HCT116 (cell line): ENCODE results near the gene ZNF804A. TPM values are rescaled to one million over a fixed set of nuclear protein-coding genes. Genes with fewer than 3 reads are reported as not detected.

Source experiments
- ATAC-seq: fragments of 200-7000 bp; cut with Tn5 transposase; 2 replicates; pipeline ENCODE4 v1.9.1; 2020; ENCODE audit warnings: mild to moderate bottlenecking, moderate library complexity
- BruUV-seq: library from RNA; stranded (reverse); fragments of 400-500 nt; replicated peaks from 2 replicates; lab custom pipeline; 2021; lab: Mats Ljungman, UMichigan
- CTCF ChIA-PET: fragments of 300-600 bp; sonication (Branson Sonifier 250); formaldehyde crosslinking; loops from one replicate; lab custom pipeline; 2021; ENCODE audit warnings: antibody characterized with exemption; lab: Charles Lee
- POLR2A ChIA-PET: fragments of 300-600, 350-600 bp; sonication (Branson Sonifier 250); formaldehyde crosslinking; loops from one replicate; lab custom pipeline; 2021; ENCODE audit warnings: antibody characterized with exemption; lab: Charles Lee
- RAD21 ChIA-PET, 2 experiments: fragments of 300-600 bp; sonication (Branson Sonifier 250); formaldehyde crosslinking; loops; one replicate each; lab custom pipeline; 2023; ENCODE audit warnings: low total read pairs in 2 of 2; ENCODE audit not compliant: uncharacterized antibody in 2 of 2, unreplicated experiment in 2 of 2, low non-redundant PET in 1 of 2; lab: Charles Lee
- DNase-seq: peaks from one replicate; pipeline ENCODE4 v3.0.0-alpha.2; 2010; ENCODE audit warnings: low read depth, low spot score
- H2AFZ ChIP-seq: fragments of 200-600 bp; shearing (Covaris generic), sonication (generic); 2 replicates; pipeline ENCODE4 v1.6.1; 2017; ENCODE audit warnings: low read depth, mixed run types, mixed read lengths, antibody characterized with exemption, low read length; ENCODE audit not compliant: poor library complexity, severe bottlenecking
- H3K27ac ChIP-seq: 2 replicates; pipeline ENCODE4 v1.5.1; 2012; ENCODE audit warnings: low read depth, low read length
- H3K27me3 ChIP-seq: fragments of 200-600 bp; sonication (generic); 2 replicates; pipeline ENCODE4 v1.6.1; 2016; ENCODE audit warnings: mixed run types, low read length, mixed read lengths; ENCODE audit not compliant: insufficient read depth
- H3K36me3 ChIP-seq, 2 experiments: fragments of 200-500 bp in 1 of 2; fragments of 200-600 bp in 1 of 2; sonication (Bioruptor generic) in 1 of 2; sonication (generic) in 1 of 2; 2 replicates each; pipeline versions ENCODE4 v1.5.1 to v1.6.1; 2014 to 2016; ENCODE audit warnings: low read length in 2 of 2, inconsistent platforms in 1 of 2, mixed read lengths in 1 of 2, mixed run types in 1 of 2; ENCODE audit not compliant: insufficient read depth in 2 of 2, control insufficient read depth in 1 of 2
- H3K4me1 ChIP-seq, 2 experiments: fragments of 200-600 bp in 1 of 2; sonication (generic) in 1 of 2; 2 replicates each; pipeline versions ENCODE4 v1.5.1 to v1.6.1; 2012 to 2017; ENCODE audit warnings: low read length in 2 of 2, inconsistent platforms in 1 of 2, mild to moderate bottlenecking in 1 of 2, mixed read lengths in 1 of 2, mixed run types in 1 of 2, moderate library complexity in 1 of 2; ENCODE audit not compliant: insufficient read depth in 2 of 2, control insufficient read depth in 1 of 2
- H3K4me2 ChIP-seq: fragments of 200-600 bp; sonication (generic); 2 replicates; pipeline ENCODE4 v1.6.1; 2017; ENCODE audit warnings: mixed run types, low read length, mixed read lengths
- H3K4me3 ChIP-seq, 2 experiments: fragments of 200-600 bp in 1 of 2; sonication (generic) in 1 of 2; replicated peaks in 1 of 2; 2 replicates each; pipeline ENCODE4 v1.5.1; 2011 to 2016; ENCODE audit warnings: low read length in 2 of 2, control low read depth in 1 of 2, low read depth in 1 of 2, mild to moderate bottlenecking in 1 of 2, mixed read lengths in 1 of 2, mixed run types in 1 of 2
- H3K79me2 ChIP-seq: fragments of 200-600 bp; sonication (generic); 2 replicates; pipeline ENCODE4 v1.6.1; 2017; ENCODE audit warnings: mild to moderate bottlenecking, mixed run types, low read length, moderate library complexity, mixed read lengths; ENCODE audit not compliant: insufficient read depth
- H3K9ac ChIP-seq: fragments of 200-600 bp; sonication (generic); 2 replicates; pipeline ENCODE4 v1.6.1; 2016; ENCODE audit warnings: low read length, mixed read lengths
- H3K9me2 ChIP-seq: fragments of 200-600 bp; sonication (generic), shearing (Covaris generic); 2 replicates; pipeline ENCODE4 v1.6.1; 2017; ENCODE audit warnings: mixed run types, mild to moderate bottlenecking, moderate library complexity; ENCODE audit not compliant: insufficient read depth
- H3K9me3 ChIP-seq, 2 experiments: fragments of 200-500 bp in 1 of 2; fragments of 200-600 bp in 1 of 2; sonication (Bioruptor generic) in 1 of 2; sonication (generic) in 1 of 2; 2 replicates each; pipeline ENCODE4 v1.6.1; 2014 to 2017; ENCODE audit warnings: low read length in 2 of 2, mixed read lengths in 2 of 2, inconsistent platforms in 1 of 2, low read depth in 1 of 2, mild to moderate bottlenecking in 1 of 2, mixed run types in 1 of 2, moderate library complexity in 1 of 2; ENCODE audit not compliant: control insufficient read depth in 1 of 2, insufficient read depth in 1 of 2
- H4K20me1 ChIP-seq: fragments of 200-600 bp; sonication (generic), shearing (Covaris generic); 2 replicates; pipeline ENCODE4 v1.6.1; 2017; ENCODE audit warnings: mixed run types, mild to moderate bottlenecking, moderate library complexity; ENCODE audit not compliant: insufficient read depth
- CBX3 ChIP-seq: IDR thresholded peaks from 2 replicates; pipeline ENCODE4 v1.6.1; 2012; ENCODE audit warnings: low read depth
- EGR1 ChIP-seq: IDR thresholded peaks from 2 replicates; pipeline ENCODE4 v1.6.1; 2012; ENCODE audit warnings: low read depth
- ELF1 ChIP-seq: IDR thresholded peaks from 2 replicates; pipeline ENCODE4 v1.6.1; 2012; ENCODE audit warnings: low read depth, borderline replicate concordance
- EZH2 ChIP-seq: fragments of 200-600 bp; sonication (generic); IDR thresholded peaks from 2 replicates; pipeline ENCODE4 v1.6.1; 2017; ENCODE audit warnings: antibody characterized with exemption, mixed run types
- EZH2phosphoT487 ChIP-seq: fragments of 200-600 bp; IDR thresholded peaks from 2 replicates; pipeline ENCODE4 v1.6.1; 2018; ENCODE audit warnings: antibody characterized with exemption, borderline replicate concordance
- FOSL1 ChIP-seq: IDR thresholded peaks from 2 replicates; pipeline ENCODE4 v1.6.1; 2012; ENCODE audit warnings: low read depth
- MAX ChIP-seq: IDR thresholded peaks from 2 replicates; pipeline ENCODE4 v1.6.1; 2012
- POLR2A ChIP-seq: IDR thresholded peaks from 2 replicates; pipeline ENCODE4 v1.7.0; 2011; ENCODE audit warnings: borderline replicate concordance; ENCODE audit not compliant: insufficient read depth, insufficient read length; ENCODE audit errors: extremely low read depth
- POLR2AphosphoS5 ChIP-seq: IDR thresholded peaks from 2 replicates; pipeline ENCODE4 v1.6.1; 2011; ENCODE audit warnings: mild to moderate bottlenecking, low read depth, low read length, moderate library complexity
- RAD21 ChIP-seq: IDR thresholded peaks from 2 replicates; pipeline ENCODE4 v1.6.1; 2012; ENCODE audit warnings: low read depth, mild to moderate bottlenecking
- SIN3A ChIP-seq: IDR thresholded peaks from 2 replicates; pipeline ENCODE4 v1.6.1; 2012; ENCODE audit warnings: low read depth
- SRF ChIP-seq: IDR thresholded peaks from 2 replicates; pipeline ENCODE4 v1.6.1; 2012; ENCODE audit warnings: low read depth
- TCF7L2 ChIP-seq: IDR thresholded peaks from 2 replicates; pipeline ENCODE4 v1.7.0; 2011; ENCODE audit warnings: borderline replicate concordance, inconsistent platforms; ENCODE audit not compliant: insufficient read depth, insufficient read length; ENCODE audit errors: extremely low read depth
- YY1 ChIP-seq: IDR thresholded peaks from 2 replicates; pipeline ENCODE4 v1.6.1; 2011; ENCODE audit warnings: low read length, low read depth, moderate library complexity, mild to moderate bottlenecking; ENCODE audit not compliant: insufficient replicate concordance; ENCODE audit errors: extremely low read depth
- intact Hi-C: fragments of 100-400 bp; cut with micrococcal nuclease; formaldehyde crosslinking; loops from 2 replicates; pipeline ENCODE4 v1.10.0; 2022
- total RNA-seq: library from RNA; stranded (reverse); gene quantifications from one replicate; pipeline ENCODE4 v1.2.1, GENCODE V29; 2021; ENCODE audit not compliant: unreplicated experiment
- TF ChIP-seq, protein P1 (sequence below): IDR thresholded peaks from 2 replicates; pipeline ENCODE4 v1.6.1; 2011; ENCODE audit warnings: mild to moderate bottlenecking, low read length, moderate library complexity; ENCODE audit not compliant: insufficient replicate concordance; ENCODE audit errors: extremely low read depth
- TF ChIP-seq, protein P2 (sequence below), 3 experiments: fragments of 200-600 bp in 1 of 3; sonication (generic) in 1 of 3; IDR thresholded peaks in 2 of 3; conservative IDR thresholded peaks in 1 of 3; 2 replicates each; pipeline ENCODE4 v1.5.1; 2012 to 2017; ENCODE audit warnings: low read depth in 2 of 3, low read length in 2 of 3, antibody characterized with exemption in 1 of 3, borderline replicate concordance in 1 of 3, control low read depth in 1 of 3, mild to moderate bottlenecking in 1 of 3, mixed read lengths in 1 of 3, mixed run types in 1 of 3, moderate library complexity in 1 of 3; ENCODE audit not compliant: insufficient read depth in 1 of 3

The ZNF804A gene
- total RNA-seq, 1 experiment from 2014 or later = 0.61 TPM

DNA sequence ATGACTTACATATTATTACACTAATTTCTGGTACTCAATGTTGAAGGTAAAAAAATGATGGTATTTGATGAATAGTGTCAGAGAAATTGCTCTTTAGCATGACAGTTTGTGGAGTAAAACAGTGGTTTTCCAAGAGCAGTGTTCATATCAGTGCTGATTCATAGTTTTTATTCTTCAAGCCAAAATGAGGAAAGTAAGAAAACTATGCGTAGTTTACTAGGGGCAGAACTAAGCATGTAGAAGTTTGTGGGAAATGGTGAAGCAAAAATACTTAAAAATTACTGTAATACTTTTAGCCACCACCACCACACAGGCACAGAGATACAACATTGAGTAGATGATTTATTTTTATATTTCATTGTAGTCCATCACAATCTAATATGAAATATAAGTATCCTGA, 137.3 kb downstream of the ZNF804A start:
- ChIA-PET RAD21 (no interaction called here), POLR2A (no interaction called here), CTCF (no interaction called here)
- Histone ChIP-seq H3K4me3 (no peak overlapping the region), H3K9me3 (no peaks in the 10 kb centered on the region), H3K36me3 (no peaks in the 10 kb centered on the region), H2AFZ (no peak overlapping the region), H3K27me3 (no peaks in the 10 kb centered on the region), H3K27ac (no peak overlapping the region), H3K4me1 (no peaks in the 10 kb centered on the region), H3K79me2 (no peaks in the 10 kb centered on the region), H3K4me2 (no peak overlapping the region), H4K20me1 (no peaks in the 10 kb centered on the region), H3K9me2 (no peaks in the 10 kb centered on the region), H3K9ac (no peak overlapping the region)
- ATAC-seq (no peak), DNase-seq (no peak)
- intact Hi-C loops = no loop called here
- TF ChIP-seq RAD21 = no peak
- TF ChIP-seq EZH2phosphoT487 = no peak
- TF ChIP-seq YY1 = no peak
- no TSS peak for BruUV-seq

- ChIA-PET POLR2A (no interaction called here), RAD21 (no interaction called here), CTCF (no interaction called here)
- H3K27me3 ChIP-seq = no peaks in the 10 kb centered on the region
- no peak overlapping the region for H2AFZ ChIP-seq
- no TSS peak for BruUV-seq
- H3K9ac ChIP-seq = no peak overlapping the region
- H3K4me2 ChIP-seq = no peak overlapping the region
- ATAC-seq = no peak
- no peaks in the 10 kb centered on the region for H3K36me3 ChIP-seq
- no peaks in the 10 kb centered on the region for H3K9me3 ChIP-seq
- no peaks in the 10 kb centered on the region for H4K20me1 ChIP-seq
- H3K27ac ChIP-seq = no peak overlapping the region
- no peak overlapping the region for H3K4me3 ChIP-seq
- intact Hi-C loops = no loop called here
- no peak for DNase-seq
- TF ChIP-seq EZH2phosphoT487 (no peak), CBX3 (no peak), POLR2A (no peak), ELF1 (no peak), TCF7L2 (no peak), SRF (no peak), FOSL1 (no peak), EZH2 (no peak), YY1 (no peak), SIN3A (no peak), EGR1 (no peak), POLR2AphosphoS5 (no peak), RAD21 (no peak), MAX (no peak)
- TF ChIP-seq, protein P1, sequence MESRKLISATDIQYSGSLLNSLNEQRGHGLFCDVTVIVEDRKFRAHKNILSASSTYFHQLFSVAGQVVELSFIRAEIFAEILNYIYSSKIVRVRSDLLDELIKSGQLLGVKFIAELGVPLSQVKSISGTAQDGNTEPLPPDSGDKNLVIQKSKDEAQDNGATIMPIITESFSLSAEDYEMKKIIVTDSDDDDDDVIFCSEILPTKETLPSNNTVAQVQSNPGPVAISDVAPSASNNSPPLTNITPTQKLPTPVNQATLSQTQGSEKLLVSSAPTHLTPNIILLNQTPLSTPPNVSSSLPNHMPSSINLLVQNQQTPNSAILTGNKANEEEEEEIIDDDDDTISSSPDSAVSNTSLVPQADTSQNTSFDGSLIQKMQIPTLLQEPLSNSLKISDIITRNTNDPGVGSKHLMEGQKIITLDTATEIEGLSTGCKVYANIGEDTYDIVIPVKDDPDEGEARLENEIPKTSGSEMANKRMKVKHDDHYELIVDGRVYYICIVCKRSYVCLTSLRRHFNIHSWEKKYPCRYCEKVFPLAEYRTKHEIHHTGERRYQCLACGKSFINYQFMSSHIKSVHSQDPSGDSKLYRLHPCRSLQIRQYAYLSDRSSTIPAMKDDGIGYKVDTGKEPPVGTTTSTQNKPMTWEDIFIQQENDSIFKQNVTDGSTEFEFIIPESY = no peak
- TF ChIP-seq, protein P2, sequence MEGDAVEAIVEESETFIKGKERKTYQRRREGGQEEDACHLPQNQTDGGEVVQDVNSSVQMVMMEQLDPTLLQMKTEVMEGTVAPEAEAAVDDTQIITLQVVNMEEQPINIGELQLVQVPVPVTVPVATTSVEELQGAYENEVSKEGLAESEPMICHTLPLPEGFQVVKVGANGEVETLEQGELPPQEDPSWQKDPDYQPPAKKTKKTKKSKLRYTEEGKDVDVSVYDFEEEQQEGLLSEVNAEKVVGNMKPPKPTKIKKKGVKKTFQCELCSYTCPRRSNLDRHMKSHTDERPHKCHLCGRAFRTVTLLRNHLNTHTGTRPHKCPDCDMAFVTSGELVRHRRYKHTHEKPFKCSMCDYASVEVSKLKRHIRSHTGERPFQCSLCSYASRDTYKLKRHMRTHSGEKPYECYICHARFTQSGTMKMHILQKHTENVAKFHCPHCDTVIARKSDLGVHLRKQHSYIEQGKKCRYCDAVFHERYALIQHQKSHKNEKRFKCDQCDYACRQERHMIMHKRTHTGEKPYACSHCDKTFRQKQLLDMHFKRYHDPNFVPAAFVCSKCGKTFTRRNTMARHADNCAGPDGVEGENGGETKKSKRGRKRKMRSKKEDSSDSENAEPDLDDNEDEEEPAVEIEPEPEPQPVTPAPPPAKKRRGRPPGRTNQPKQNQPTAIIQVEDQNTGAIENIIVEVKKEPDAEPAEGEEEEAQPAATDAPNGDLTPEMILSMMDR (IDR thresholded peaks at IDR 0.05 in 2 of 3, conservative IDR thresholded peaks at IDR 0.05 in 1 of 3; ENCODE audit: borderline replicate concordance in 1 of 3, insufficient read depth in 1 of 3, low read depth in 2 of 3, low read length in 2 of 3) = no peak
- no peaks in the 10 kb centered on the region for H3K9me2 ChIP-seq
- no peaks in the 10 kb centered on the region for H3K4me1 ChIP-seq
- no peaks in the 10 kb centered on the region for H3K79me2 ChIP-seq
These were observed 144.8 kb downstream of the ZNF804A start for GRCh38 chr2:184743096-184743495.
